ENCODE results near the gene SMPX. TPM values are rescaled to one million over a fixed set of nuclear protein-coding genes. Genes with fewer than 3 reads are reported as not detected.

SMPX gene
- total and polyA plus RNA-seq, 9 of the 15 experiments (the other 6 are each of a cell fraction or from before 2014, with no cell fraction given), result not detected

- Histone ChIP-seq H3K9ac (ENCODE audit: insufficient read depth in 1 of 2, low read depth in 2 of 2, low read length in 2 of 2) (no peak overlapping the region), H3K27me3 (ENCODE audit: control insufficient read depth in 2 of 2, insufficient read depth in 2 of 2, low read length in 2 of 2) (no peaks in the 10 kb centered on the region), H3K9me3 (replicated peaks; ENCODE audit: control insufficient read depth, insufficient read depth, low read depth, low read length) (no peaks in the 10 kb centered on the region), H3K4me3 (no peak overlapping the region), H3K27ac (ENCODE audit: extremely low read depth, low read depth, low read length) (no peak overlapping the region), H2AFZ (ENCODE audit: low read depth, low read length) (no peak overlapping the region), H3K4me1 (replicated peaks in 1 of 2; ENCODE audit: control insufficient read depth in 2 of 2, insufficient read depth in 2 of 2, low read length in 2 of 2) (no peaks in the 10 kb centered on the region), H3K79me2 (ENCODE audit: control insufficient read depth, insufficient read depth, low read length) (no peaks in the 10 kb centered on the region), H3K36me3 (ENCODE audit: control insufficient read depth, insufficient read depth, low read length) (no peaks in the 10 kb centered on the region), H3K4me2 (ENCODE audit: insufficient read depth, low read length) (no peak overlapping the region), H4K20me1 (replicated peaks; ENCODE audit: control insufficient read depth, insufficient read depth, low read length) (no peaks in the 10 kb centered on the region), H3K9me1 (ENCODE audit: control insufficient read depth, insufficient read depth, low read length) (no peaks in the 10 kb centered on the region)
- ChIA-PET CTCF (ENCODE audit: low intra/inter-chr PET ratio) (no interaction called here), POLR2A (no interaction called here)
- peak; percentile 29; the same call in 1 of the 2 replicates for TF ChIP-seq NFIC (IDR thresholded peaks at IDR 0.05)
- no peak for TF ChIP-seq HNRNPK (IDR thresholded peaks at IDR 0.05; ENCODE audit: low read depth, low read length, poor library complexity, severe bottlenecking)
- in situ Hi-C loops (cut with MboI) (loop anchor here (5.0 kb wide), 1 partner anchor 1208 kb away; no protein-coding TSS in a partner anchor), intact Hi-C loops (cut with micrococcal nuclease) (no loop called here)
- FAIRE-seq, result no peak
- no peak for DNase-seq (ENCODE audit: extremely low read depth in 1 of 4, low spot score in 3 of 4)
- BruUV-seq (replicated peaks), result no TSS peak
- 0% methylated on average over 1 of the region's 1 CpG for WGBS (ENCODE audit: insufficient coverage, low coverage, missing lambda C conversion rate)
- no peak for ATAC-seq
Observed at GRCh38 chrX:21740329-21741274, 17.3 kb downstream of the SMPX start.

GRCh38 chrX:21738950-21739287, 19.0 kb downstream of the SMPX start:
- Histone ChIP-seq H3K36me3 (ENCODE audit: control insufficient read depth, insufficient read depth, low read length) (no peaks in the 10 kb centered on the region), H4K20me1 (replicated peaks; ENCODE audit: control insufficient read depth, insufficient read depth, low read length) (no peaks in the 10 kb centered on the region), H2AFZ (ENCODE audit: low read depth, low read length) (no peak overlapping the region), H3K4me2 (ENCODE audit: insufficient read depth, low read length) (no peak overlapping the region), H3K4me1 (replicated peaks in 1 of 2; ENCODE audit: control insufficient read depth in 2 of 2, insufficient read depth in 2 of 2, low read length in 2 of 2) (no peaks in the 10 kb centered on the region), H3K27ac (ENCODE audit: extremely low read depth, low read depth, low read length) (no peak overlapping the region), H3K27me3 (ENCODE audit: control insufficient read depth in 2 of 2, insufficient read depth in 2 of 2, low read length in 2 of 2) (no peaks in the 10 kb centered on the region), H3K9ac (ENCODE audit: insufficient read depth in 1 of 2, low read depth in 2 of 2, low read length in 2 of 2) (no peak overlapping the region), H3K79me2 (ENCODE audit: control insufficient read depth, insufficient read depth, low read length) (no peaks in the 10 kb centered on the region), H3K9me3 (replicated peaks; ENCODE audit: control insufficient read depth, insufficient read depth, low read depth, low read length) (no peaks in the 10 kb centered on the region), H3K9me1 (ENCODE audit: control insufficient read depth, insufficient read depth, low read length) (no peaks in the 10 kb centered on the region), H3K4me3 (no peak overlapping the region)
- no peak for ATAC-seq
- DNase-seq (ENCODE audit: extremely low read depth in 1 of 4, low spot score in 3 of 4), result no peak
- WGBS (ENCODE audit: insufficient coverage, low coverage, missing lambda C conversion rate), result 0% methylated on average over 3 of the region's 4 CpGs
- ChIA-PET POLR2A (no interaction called here), CTCF (ENCODE audit: low intra/inter-chr PET ratio) (no interaction called here)
- intact Hi-C loops (cut with micrococcal nuclease) (no loop called here), in situ Hi-C loops (cut with MboI) (no loop called here)
- no peak for FAIRE-seq
- no TSS peak for BruUV-seq (replicated peaks)
- TF ChIP-seq SAFB (IDR thresholded peaks at IDR 0.05; ENCODE audit: borderline replicate concordance, low read depth, low read length) (no peak), ZNF384 (IDR thresholded peaks at IDR 0.05; ENCODE audit: low read depth, low read length) (no peak)

Measured in K562 (cell line).